ENCODE measurements around the gene CX3CL1. TPM values are rescaled to one million over a fixed set of nuclear protein-coding genes. Genes with fewer than 3 reads are reported as not detected.

Gene CX3CL1
- polyA plus RNA-seq, 1 donor from 2014 or later: 4.9 TPM

GRCh38 chr16:57427824-57428223 is 55.5 kb downstream of the CX3CL1 start:
- H3K27ac ChIP-seq (ENCODE audit: low read length): no peak overlapping the region

GRCh38 chr16:57430955-57431354 is 58.7 kb downstream of the CX3CL1 start:
- Histone ChIP-seq H3K9me2 (ENCODE audit: insufficient read depth, low read length) (no peaks in the 10 kb centered on the region), H3K36me3 (ENCODE audit: insufficient read depth, low read length) (peaks cover 11% of the 10 kb centered on the region), H3K4me3 (ENCODE audit: low read length) (no peak overlapping the region), H3K27ac (ENCODE audit: low read length) (no peak overlapping the region), H3K79me2 (replicated peaks; ENCODE audit: insufficient read depth, low read length) (no peaks in the 10 kb centered on the region), H3K9ac (ENCODE audit: low read length) (no peak overlapping the region), H3K4me2 (ENCODE audit: low read length) (no peak overlapping the region), H4K20me1 (ENCODE audit: insufficient read depth) (no peaks in the 10 kb centered on the region), H3F3A (ENCODE audit: insufficient read depth, low read length, poor library complexity, severe bottlenecking) (no peaks in the 10 kb centered on the region), H2AFZ (ENCODE audit: low read depth, low read length) (no peak overlapping the region), H3K27me3 (ENCODE audit: insufficient read depth, low read depth, low read length) (no peaks in the 10 kb centered on the region), H3K9me3 (ENCODE audit: low read length) (no peaks in the 10 kb centered on the region)
- TF ChIP-seq EZH2 (IDR thresholded peaks at IDR 0.05; ENCODE audit: borderline replicate concordance, insufficient read depth, low read length, poor library complexity, severe bottlenecking) (no peak), RAD21 (conservative IDR thresholded peaks at IDR 0.05) (no peak), SMC3 (conservative IDR thresholded peaks at IDR 0.05; ENCODE audit: poor library complexity) (no peak), POLR2AphosphoS5 (IDR thresholded peaks at IDR 0.05) (no peak), MXI1 (conservative IDR thresholded peaks at IDR 0.05; ENCODE audit: poor library complexity, severe bottlenecking) (no peak), CTCF (IDR thresholded peaks at IDR 0.05; ENCODE audit: poor library complexity, severe bottlenecking) (no peak), TAF1 (IDR thresholded peaks at IDR 0.05; ENCODE audit: low read depth) (no peak)

More at GRCh38 chr16:57427824-57428223, 55.5 kb downstream of the CX3CL1 start:
- H3K9me3 ChIP-seq (ENCODE audit: low read length): no peaks in the 10 kb centered on the region
- no peaks in the 10 kb centered on the region for H3K79me2 ChIP-seq (replicated peaks; ENCODE audit: insufficient read depth, low read length)
- no peaks in the 10 kb centered on the region for H3K27me3 ChIP-seq (ENCODE audit: insufficient read depth, low read depth, low read length)
- no peaks in the 10 kb centered on the region for H3F3A ChIP-seq (ENCODE audit: insufficient read depth, low read length, poor library complexity, severe bottlenecking)
- TF ChIP-seq POLR2AphosphoS5 (IDR thresholded peaks at IDR 0.05): no peak
- TF ChIP-seq SMC3 (conservative IDR thresholded peaks at IDR 0.05; ENCODE audit: poor library complexity): no peak
- TF ChIP-seq REST (IDR thresholded peaks at IDR 0.05; ENCODE audit: borderline replicate concordance): no peak
- TF ChIP-seq EP300 (conservative IDR thresholded peaks at IDR 0.05; ENCODE audit: poor library complexity, severe bottlenecking): no peak
- TF ChIP-seq EZH2 (IDR thresholded peaks at IDR 0.05; ENCODE audit: borderline replicate concordance, insufficient read depth, low read length, poor library complexity, severe bottlenecking): no peak
- TF ChIP-seq CTCF (IDR thresholded peaks at IDR 0.05; ENCODE audit: poor library complexity, severe bottlenecking): no peak
- TF ChIP-seq TAF1 (IDR thresholded peaks at IDR 0.05; ENCODE audit: low read depth): no peak
- no peak for TF ChIP-seq RAD21 (conservative IDR thresholded peaks at IDR 0.05)
- no peak for TF ChIP-seq MXI1 (conservative IDR thresholded peaks at IDR 0.05; ENCODE audit: poor library complexity, severe bottlenecking)
- H3K4me3 ChIP-seq (ENCODE audit: low read length): no peak overlapping the region
- no peak overlapping the region for H3K9ac ChIP-seq (ENCODE audit: low read length)
- no peaks in the 10 kb centered on the region for H4K20me1 ChIP-seq (ENCODE audit: insufficient read depth)
- H3K4me2 ChIP-seq (ENCODE audit: low read length): no peak overlapping the region
- H3K9me2 ChIP-seq (ENCODE audit: insufficient read depth, low read length): no peaks in the 10 kb centered on the region
- H2AFZ ChIP-seq (ENCODE audit: low read depth, low read length): no peak overlapping the region
- no peaks in the 10 kb centered on the region for H3K36me3 ChIP-seq (ENCODE audit: insufficient read depth, low read length)

All from neural cell (in vitro differentiated cells).